GM18520 (cell line): ENCODE data around the gene OTP.

Experiments used
- ATAC-seq: cut with Tn5 transposase; IDR thresholded peaks from one replicate; pipeline ENCODE4 v1.9.1; 2021; ENCODE audit not compliant: unreplicated experiment

Gene OTP

GRCh38 chr5:77640589-77641396 lies 2.3 kb upstream of the OTP start:
- no peak for ATAC-seq

GRCh38 chr5:77638763-77639671 lies 504 bp upstream of the OTP start:
- no peak for ATAC-seq

- no peak for ATAC-seq
Measured at GRCh38 chr5:77637170-77637997, 1.1 kb downstream of the OTP start.

GRCh38 chr5:77636641-77637169 lies 1.8 kb downstream of the OTP start:
- no peak for ATAC-seq

- no peak for ATAC-seq
Measured at GRCh38 chr5:77635917-77636640, 2.4 kb downstream of the OTP start.

DNA sequence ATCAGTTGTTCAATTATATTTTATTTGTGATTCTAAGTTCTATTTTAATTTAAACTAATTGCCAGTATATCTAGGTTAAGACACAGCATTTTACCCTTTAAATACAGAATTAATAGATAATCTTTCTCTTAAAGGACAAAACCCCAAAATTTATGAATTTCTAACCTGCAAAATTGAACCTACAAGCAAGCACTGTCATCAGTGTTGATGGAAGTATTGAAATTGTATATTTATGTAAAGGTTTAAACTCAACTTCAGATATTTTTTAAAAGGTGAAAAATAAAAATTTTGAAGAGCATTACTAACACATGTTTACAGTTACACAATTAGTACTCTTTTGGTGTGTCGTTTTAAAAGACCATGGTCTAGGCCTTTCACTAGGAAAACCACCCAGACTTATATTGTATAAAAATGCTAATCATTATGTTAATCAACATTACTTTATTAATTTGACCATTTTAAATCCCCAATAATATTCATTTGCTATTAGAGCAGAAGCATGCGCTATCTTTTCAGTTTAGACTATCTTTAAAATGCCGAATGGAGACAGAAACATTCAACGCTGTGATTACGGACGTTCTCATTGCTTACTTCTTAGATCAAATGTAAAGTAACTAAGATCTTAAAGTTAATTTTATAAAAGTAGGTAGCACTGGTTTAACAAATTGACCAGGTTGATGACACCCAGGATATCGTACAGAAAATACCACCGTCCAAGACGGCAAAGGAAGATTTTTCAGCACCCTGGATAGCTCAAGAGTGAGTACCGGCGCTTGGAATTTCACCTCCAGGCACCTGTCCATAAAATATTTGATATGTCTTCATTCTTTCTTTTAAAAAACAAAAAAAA lies 3.2 kb downstream of the OTP start:
- no peak for ATAC-seq

- ATAC-seq: no peak
Measured at GRCh38 chr5:77633709-77634108, 4.8 kb downstream of the OTP start.

DNA sequence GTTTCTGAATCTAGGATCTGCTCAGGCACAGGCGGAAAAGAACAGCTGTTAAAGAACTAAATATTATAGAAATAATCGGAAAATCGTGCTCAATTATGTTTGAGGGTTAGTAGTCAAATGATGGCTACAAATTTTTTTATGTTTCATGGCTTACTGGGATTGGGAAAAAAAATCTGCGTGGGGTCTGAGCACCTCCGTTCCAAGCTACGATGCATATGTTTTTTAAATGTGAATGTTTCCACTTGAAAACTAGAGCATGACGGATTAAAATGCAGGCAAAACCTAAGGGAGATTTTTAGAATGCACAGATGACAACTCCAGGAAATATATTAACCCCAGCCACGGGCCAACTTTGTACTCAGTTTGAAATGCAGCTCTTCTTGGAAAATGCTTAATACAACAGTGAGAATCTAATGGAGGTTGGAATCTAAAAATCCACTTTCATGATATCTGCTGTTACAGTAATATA lies 5.3 kb downstream of the OTP start:
- no peak for ATAC-seq

DNA sequence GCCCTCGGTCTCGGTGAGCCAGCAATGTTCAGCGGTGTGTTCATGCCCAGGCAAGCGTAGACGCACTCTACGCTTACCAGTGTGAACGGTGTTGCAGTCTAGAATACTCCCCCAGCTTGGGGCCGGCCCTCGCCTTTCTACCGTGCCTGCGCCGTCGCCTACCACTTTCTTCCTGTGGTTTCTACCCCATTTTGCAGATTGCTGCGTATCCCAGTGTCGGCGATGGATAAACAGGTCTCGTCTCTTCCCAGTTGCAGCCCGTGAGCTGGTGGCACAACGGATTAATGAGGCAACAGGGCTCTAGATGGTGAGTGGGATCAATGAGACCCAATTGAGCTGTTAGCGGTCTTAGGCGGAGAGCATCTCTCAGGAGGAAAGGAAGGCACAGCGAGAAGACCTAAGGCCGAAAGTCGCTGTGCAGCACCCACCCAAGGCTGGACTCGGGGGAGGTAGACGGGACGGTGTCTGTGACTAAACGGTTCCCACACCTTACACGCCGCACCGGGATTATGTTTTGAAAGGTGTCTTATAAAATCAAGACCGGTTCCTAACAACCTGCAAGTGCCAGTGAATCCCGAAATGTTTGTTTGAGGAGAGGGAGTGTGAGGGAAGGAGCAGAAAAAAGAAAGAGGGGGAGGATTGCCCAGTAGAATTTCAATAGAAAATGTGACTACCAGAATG lies 5.8 kb downstream of the OTP start:
- ATAC-seq: no peak

DNA sequence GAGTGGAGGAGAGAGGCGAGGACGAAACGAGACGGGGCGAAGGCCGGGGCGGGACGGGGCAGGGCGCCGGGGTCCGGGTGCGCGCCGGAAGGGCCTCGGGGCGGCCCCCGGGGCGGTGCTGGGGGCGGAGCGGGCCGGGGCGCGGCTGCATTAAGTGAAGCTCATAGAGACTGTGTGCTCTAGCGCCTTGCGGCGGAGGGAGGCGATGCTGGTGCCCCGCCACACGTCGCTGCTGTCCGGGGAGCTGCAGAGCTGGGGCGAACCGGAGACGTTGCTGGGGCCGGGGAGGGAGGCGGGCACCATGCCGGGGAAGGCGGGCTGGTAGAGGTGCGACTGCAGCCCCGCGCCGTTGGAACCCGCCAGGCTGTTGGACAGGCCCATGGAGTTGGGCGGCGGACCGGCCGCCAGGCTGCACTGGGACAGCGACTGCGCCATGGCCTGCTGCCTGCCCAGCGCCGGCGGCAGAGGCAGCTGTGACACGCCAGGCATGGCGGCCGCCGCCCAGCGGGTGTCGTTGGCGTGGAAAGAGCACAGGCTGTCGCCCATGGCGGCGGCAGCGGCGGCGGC lies 8.3 kb downstream of the OTP start:
- peak; percentile 72 for ATAC-seq

DNA sequence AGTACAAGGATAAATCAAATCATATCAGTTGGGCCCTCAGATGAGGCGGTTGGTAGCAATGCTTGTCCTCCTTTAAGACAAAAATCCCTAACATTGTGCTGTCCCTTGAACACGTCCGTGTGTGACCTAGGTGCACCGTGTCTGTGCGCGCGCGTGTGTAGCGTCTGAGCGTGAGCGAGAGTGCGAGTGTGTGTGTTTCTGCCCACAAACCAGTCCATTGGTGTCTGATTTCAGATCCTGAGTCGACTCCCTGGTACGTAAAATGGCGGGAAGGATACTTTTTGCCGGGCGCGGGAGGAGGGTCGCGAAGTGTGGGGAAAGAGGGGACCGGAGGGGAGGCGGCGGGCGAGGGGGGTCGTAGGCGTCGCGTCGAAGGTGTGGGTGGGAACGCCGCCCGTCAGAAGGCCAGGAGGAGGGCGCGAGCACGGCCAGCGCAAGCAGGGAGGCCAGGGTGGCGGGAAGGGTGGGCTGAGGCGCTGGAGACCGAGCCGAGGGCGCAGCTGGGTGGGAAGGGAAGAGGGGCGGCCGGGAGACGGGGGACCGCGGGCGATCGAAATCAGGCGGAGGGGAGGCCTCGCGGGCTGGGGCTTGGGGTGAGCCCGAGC lies 8.9 kb downstream of the OTP start:
- no peak for ATAC-seq

- no peak for ATAC-seq
Measured at GRCh38 chr5:77628840-77629508, 9.5 kb downstream of the OTP start.

GRCh38 chr5:77627869-77628674 lies 10.4 kb downstream of the OTP start:
- no peak for ATAC-seq

DNA sequence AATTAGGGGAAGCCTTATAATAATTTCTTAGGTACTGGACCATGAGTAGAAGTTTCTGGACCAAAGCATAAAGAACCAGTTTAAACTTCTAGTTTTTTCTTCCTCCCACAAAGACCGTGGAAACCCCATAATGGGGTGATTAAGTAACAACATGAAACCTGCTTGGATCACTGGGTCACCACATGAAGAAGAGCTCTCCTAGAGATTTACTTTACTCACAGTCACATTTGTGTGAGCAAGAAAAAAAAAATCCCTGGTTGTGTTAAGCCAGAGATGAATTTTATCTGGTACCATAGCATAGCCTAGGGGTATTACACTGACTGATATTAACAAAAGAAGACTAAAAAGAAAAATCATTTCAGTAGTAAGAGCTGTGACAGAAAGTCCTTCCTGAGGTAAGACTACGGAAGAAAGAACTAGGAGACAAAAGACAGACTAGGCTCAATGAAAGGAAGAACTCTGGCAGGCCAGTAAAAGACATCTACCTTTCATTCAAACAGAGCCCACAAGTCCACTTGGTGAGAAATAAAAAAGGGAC lies 15.2 kb downstream of the OTP start:
- ATAC-seq: no peak

- ATAC-seq: no peak
Measured at GRCh38 chr5:77621440-77621839, 17.1 kb downstream of the OTP start.

DNA sequence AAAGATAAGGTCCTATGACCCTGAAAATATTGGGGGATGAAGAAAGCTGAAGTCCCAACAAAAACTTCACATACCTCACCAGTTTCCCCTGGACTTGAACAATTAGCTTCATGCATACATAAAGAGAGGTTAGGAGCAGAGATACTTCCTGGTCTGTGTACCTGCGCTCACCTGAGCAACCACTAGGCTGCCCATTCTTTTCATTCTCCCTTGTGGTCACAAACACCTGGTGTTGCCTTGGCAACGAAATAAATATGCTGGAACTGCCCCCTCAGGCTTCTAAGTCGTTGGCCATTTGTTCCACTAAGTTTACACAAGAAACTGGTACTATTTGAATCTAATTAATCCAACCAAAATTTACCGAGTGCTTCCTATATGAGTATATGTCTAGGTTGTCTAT lies 18.1 kb downstream of the OTP start:
- ATAC-seq: no peak
